GM13977 (cell line): ENCODE measurements around the gene GMDS.

Source experiments
- DNase-seq: peaks from one replicate; pipeline ENCODE4 v3.0.0; 2012; ENCODE audit warnings: low spot score
- in situ Hi-C: fragments of 300-500 bp; cut with MboI; formaldehyde crosslinking; loops from one replicate; pipeline ENCODE4 v1.12.0; 2022; ENCODE audit warnings: low sequenced_read_pairs, low pct_unique_long_range_greater_than_20kb, mixed read lengths, inconsistent platforms; ENCODE audit not compliant: unreplicated experiment
- TF ChIP-seq, protein P1 (sequence below): IDR thresholded peaks from 2 replicates; pipeline ENCODE4 v1.5.1; 2012; ENCODE audit warnings: mild to moderate bottlenecking, control low read depth; ENCODE audit not compliant: insufficient read depth; ENCODE audit errors: extremely low read depth, missing control alignments

The GMDS gene

GRCh38 chr6:1893470-1894130 lies 351.8 kb downstream of the GMDS start:
- no peak for DNase-seq
- in situ Hi-C loops, result no loop called here
- TF ChIP-seq, protein P1, sequence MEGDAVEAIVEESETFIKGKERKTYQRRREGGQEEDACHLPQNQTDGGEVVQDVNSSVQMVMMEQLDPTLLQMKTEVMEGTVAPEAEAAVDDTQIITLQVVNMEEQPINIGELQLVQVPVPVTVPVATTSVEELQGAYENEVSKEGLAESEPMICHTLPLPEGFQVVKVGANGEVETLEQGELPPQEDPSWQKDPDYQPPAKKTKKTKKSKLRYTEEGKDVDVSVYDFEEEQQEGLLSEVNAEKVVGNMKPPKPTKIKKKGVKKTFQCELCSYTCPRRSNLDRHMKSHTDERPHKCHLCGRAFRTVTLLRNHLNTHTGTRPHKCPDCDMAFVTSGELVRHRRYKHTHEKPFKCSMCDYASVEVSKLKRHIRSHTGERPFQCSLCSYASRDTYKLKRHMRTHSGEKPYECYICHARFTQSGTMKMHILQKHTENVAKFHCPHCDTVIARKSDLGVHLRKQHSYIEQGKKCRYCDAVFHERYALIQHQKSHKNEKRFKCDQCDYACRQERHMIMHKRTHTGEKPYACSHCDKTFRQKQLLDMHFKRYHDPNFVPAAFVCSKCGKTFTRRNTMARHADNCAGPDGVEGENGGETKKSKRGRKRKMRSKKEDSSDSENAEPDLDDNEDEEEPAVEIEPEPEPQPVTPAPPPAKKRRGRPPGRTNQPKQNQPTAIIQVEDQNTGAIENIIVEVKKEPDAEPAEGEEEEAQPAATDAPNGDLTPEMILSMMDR, result peak; percentile 23

- no peak for DNase-seq
- in situ Hi-C loops, result no loop called here
- TF ChIP-seq, protein P1, result no peak
Measured at GRCh38 chr6:1892716-1893115, 352.7 kb downstream of the GMDS start.

DNA sequence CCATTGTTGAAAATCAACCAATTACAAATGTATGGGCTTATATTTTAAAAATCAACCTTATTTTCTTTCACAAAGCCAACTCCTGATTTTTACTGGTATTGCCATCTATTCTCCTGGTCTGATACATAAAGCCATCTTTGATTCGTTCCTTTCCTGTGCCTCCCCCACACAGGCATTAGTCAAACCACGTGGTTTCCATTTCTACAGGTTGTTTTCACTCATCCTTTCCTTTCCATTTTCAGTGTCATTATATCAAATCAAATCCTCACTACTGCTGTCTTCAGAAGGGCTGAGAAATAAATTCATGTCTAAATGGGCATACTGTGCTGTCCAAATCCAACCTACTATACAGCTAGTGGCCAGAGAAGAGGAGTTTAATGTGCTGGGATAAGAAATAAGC lies 354.4 kb downstream of the GMDS start:
- in situ Hi-C loops, result no loop called here
- TF ChIP-seq, protein P1, result no peak
- DNase-seq, result no peak

GRCh38 chr6:1890071-1890470 lies 355.3 kb downstream of the GMDS start:
- in situ Hi-C loops, result no loop called here
- TF ChIP-seq, protein P1, result no peak
- no peak for DNase-seq

DNA sequence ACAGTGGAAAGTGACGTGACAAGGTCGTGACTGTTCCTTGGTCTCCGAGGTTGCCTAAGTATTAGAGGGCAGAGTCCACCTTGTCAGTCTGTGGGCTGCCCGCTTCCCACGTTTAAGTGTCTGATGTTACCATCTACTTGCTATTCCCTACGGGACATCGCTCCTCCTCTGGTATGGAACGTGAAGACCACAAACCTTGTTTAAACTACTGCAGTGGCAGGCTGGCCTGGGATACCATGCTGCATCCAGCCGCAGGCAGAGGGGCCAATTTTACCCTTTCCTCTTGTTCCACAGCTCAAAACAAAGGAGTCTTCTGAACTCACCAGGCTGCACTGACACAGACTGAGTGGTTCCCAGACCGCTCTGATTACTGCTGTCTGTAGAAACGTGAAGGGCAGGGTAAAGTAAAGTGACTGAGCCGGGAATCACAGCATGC lies 359.8 kb downstream of the GMDS start:
- TF ChIP-seq, protein P1, result no peak
- in situ Hi-C loops, result no loop called here
- no peak for DNase-seq

- in situ Hi-C loops, result no loop called here
- no peak for DNase-seq
Measured at GRCh38 chr6:1884313-1884712, 361.1 kb downstream of the GMDS start.

More at GRCh38 chr6:1884313-1884712, 361.1 kb downstream of the GMDS start:
- TF ChIP-seq, protein P1, result no peak
